DMS153 (cell line): ENCODE data around the gene LSM2.
A peak's percentile ranks its signal among the peaks of the same experiment; 100 is the strongest.
"Not testable (repeated sequence)": the region's sequence is repeated elsewhere in the genome, so short reads cannot be mapped to it uniquely, and the experiment has no call there.

Experiments
- DNase-seq: peaks from one replicate; lab custom pipeline; 2025; lab: John Stamatoyannopoulos, UW

LSM2 gene

DNA sequence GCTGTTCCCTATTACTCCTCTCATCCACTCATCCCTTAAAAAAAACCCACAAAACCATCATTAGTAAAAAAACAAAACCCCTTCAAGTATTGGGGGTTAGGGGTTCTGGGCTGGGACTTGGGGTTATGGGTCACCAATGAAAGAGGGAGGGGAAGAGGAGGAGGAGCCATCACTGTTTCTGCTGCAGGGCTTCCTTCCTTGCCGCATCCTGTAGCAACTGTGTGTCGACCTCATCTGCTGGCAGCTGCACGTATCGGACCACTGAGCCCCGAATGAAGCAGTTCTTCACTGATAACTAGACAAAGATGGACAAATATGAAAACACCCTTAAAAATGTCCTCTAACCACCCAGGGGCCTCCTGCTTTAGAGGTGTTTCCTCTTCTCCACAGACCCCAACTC is 9.2 kb downstream of the LSM2 start:
- DNase-seq: no peak

- no peak for DNase-seq
These were observed 9.8 kb downstream of the LSM2 start for GRCh38 chr6:31796993-31797385.

- DNase-seq: peak; percentile 79
These were observed 11.0 kb downstream of the LSM2 start, which contains the start of gene VARS1 for GRCh38 chr6:31795616-31796298. Gene VARS1 (minus strand): TSS chr6:31795752. CDS start chr6:31795217, 535 bp downstream.

DNA sequence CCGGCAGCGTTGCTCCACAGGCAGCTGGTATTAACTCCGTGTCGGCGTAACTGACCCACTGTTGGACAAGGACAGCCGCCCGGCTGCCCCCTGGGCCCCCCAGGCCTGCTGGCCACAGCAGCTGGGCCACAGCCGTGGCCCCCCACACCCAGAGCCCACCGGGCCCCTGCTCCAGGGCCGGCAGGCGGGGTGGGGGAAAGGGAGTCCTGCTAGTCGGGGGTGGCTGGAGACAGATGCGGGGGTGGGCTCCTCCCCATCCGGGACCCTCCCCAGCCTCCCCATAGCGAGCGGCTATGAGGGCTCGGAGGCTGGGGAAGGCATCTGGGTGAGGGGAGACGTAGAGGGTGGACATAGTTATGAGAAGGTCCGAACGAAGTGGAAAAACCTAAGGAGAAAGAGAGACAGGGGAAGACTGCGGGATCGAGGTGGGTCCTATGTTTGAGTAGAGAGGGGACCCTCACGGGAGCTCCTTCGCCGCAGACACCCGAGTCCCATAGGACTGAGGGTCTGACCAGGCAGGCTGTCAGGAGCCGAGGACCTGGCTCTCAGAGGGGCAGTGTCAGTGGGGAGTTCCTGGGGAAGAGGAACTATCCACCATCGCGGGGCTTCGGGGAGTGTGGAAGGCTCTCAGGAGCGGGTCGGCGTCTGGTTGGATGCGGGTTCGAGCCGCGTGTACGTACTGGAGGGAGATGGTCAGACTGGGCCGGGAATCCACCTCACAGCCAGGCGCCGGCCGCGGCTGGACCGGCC is 11.7 kb downstream of the LSM2 start:
- DNase-seq: no peak

- DNase-seq: no peak
These were observed 12.4 kb downstream of the LSM2 start for GRCh38 chr6:31794294-31794865.

GRCh38 chr6:31793927-31794245 is 12.9 kb downstream of the LSM2 start:
- DNase-seq: not testable (repeated sequence)

- DNase-seq: no peak
These were observed 14.0 kb downstream of the LSM2 start for GRCh38 chr6:31792761-31793171.

DNA sequence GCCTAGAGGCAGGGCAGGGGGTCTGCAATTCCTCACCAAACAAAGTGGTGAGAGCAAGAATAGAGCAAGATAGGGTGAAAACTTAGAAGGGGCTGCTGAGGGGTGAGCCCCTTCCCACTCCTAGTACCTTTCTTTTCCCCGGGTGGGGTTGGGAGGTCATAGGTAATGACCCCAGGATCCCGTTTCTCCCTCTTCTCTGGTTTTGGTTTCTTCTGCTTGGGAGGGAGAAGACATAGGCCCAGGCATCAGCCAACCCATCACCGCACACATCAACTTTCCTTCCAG is 14.7 kb downstream of the LSM2 start:
- no peak for DNase-seq

DNA sequence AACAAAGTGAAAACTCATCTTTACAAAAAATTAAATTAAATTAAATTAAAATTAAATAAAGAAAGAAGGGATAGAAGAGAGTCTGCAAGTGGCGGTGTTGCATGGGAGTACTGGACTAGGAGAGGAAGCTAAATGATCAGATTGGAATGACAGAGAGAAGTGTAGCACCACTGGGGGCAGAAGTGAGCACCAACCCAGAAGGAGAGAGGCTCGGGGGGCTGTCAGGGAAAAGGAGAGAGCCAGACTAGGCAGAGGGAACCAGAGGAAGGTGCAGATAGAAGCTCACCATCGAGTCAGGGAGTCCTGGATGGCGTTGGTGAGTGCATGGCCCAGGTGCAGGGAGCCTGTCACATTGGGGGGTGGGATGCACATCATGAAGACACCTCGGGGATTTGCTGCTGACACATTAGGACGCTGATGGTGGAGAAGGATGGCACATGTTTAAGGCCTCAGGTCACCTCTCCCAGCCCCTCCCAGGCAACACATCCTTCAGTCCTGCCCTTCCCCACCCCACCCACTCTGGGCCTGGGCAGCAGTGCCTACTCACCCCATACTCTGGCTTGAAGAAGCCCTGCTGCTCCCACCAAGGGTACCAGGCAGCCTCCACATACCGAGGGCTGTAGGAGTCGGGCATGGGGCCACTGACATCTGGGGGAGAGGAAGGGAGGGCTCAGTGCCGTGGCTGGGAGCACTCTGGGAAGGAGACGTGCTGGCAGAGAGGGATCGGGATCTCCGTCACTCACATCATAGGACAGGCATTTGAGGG is 15.3 kb downstream of the LSM2 start:
- no peak for DNase-seq

GRCh38 chr6:31785475-31785874 is 21.3 kb downstream of the LSM2 start:
- DNase-seq: no peak

DNA sequence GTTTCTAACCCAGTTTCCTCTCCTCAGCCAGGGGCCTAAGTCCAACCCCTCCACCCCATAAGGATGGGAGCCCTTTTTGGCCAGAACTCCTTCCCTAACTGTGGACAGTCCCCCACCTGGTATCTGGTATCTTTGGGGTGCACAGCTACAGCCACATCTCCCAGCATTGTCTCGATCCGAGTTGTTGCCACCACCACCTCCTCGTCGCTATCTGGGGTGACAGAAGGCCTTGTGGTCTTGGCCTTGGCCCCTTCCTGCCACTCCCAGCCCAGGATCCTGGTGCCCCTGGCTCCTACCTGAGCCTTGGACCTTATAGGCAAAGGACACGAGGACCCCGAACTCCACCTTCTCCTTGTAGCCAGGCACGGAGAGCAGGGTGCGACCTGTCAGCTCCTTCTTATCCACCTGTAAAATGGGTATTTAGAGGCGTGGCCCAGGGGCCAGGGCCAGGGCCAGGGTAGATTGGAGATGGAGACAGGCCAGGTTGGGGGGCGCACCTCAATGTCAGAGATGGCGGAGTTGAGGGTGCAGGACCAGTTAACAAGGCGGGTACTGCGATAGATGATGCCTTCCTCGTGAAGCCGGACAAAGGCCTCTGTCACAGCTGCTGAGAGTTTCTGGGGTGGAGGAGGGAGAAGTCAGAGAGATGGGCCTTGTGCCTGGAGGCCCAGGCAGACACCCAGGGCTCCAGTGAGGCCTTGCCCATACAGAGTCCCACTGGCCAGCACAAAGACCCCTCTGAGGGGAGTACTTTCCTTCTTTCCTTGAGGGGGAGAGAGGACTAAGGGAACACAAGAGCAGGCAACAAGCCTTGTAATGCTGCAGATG is 22.5 kb downstream of the LSM2 start:
- DNase-seq: no peak

DNA sequence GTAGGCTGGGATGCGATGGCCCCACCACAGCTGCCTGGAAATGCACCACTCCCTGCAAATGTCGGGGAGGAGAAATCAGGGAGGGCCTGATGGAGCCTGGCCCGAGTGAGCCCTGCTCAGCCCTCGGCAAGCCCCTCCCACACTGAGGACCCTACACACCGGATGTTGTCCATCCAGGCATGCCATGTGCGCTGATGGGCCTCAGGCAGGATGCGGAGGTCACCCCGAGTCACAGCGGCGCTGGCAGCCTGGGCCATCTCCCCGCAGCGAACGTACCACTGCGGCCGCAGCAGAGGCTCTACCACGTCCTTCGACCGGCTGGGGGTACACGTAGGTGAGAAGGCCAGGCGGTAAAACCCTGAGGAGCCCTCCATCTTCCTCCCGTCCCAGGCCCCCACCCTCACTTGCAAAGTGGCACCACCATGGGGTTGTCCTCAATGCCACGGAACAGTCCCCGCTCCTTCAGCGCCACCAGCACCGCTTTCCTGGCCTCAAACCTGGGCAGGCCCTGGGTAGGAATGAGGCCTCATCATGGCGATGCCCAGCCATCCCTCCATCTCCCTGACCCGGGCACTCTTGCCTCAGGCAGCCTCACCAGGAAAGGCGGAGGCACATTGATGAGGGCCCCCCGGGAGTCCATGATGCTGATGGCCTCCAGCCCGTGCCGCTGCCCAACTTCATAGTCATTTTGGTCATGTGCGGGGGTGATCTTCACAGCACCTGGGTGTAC is 24.5 kb downstream of the LSM2 start:
- no peak for DNase-seq

GRCh38 chr6:31781244-31782125 is 25.3 kb downstream of the LSM2 start:
- DNase-seq: no peak

- no peak for DNase-seq
These were observed 26.1 kb downstream of the LSM2 start for GRCh38 chr6:31780507-31781243.

GRCh38 chr6:31779908-31780307 is 26.9 kb downstream of the LSM2 start:
- DNase-seq: no peak

DNA sequence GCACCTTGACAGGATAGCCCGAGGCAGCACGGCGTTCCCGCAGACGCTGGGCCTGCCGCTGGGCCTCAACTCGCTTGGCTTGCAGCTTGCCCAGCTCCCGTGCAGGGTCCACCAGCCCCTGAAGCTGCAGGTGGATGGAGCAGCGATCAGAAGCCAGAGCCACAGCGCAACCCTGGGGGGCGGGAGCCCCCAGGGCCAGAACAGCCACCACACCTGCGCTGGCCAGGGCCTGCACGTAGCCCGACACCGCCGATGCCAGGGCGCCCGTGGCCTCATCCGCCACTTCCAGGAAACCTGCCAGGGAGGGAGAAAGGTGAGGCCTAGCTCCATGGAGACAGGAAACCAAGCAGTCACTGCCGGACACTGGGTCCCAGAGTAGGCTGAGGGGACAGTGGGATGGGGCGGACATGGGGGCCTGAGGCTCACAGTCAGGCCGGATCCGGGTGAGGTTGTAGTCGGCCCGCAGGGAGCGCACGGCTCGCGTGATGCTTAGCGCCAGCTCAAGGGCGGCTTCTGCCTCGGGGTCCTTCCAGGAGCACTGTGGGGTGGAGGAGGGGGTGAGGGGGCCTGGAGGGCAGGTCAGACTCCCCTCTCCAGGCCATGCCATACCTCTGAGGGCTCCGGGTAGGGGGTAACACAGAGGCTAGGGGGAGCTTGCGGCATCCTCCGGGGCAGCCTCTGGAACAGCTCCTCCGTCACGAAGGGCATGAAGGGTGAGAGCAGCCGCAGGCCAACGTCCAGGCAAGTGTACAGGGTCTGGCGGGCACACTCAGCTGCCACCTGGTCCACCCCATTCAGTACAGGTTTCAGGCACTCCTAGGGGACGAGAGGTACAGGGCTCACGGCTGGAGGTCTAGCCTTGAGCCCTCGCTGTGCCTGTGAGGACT is 27.5 kb downstream of the LSM2 start:
- DNase-seq: no peak

DNA sequence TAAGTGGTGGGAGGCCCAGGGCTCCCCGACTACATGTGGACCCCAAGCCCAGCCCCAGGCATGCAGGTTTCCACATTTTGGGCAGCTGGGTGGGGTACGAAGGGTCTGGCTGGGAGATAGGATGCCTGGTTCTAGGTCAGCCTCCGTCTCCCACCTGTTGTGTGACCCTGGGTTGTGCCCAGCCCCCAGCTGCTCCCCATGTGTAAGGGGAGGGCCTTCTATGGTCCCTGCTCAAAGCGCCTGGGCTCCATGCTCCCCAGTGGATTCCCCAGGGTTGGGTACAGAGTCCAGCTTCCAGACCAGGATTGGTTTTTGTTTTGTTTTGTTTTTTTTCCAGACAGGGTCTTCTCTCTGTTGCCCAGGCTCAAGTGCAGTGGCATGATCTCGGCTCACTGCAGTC is 28.6 kb downstream of the LSM2 start:
- DNase-seq: no peak

DNA sequence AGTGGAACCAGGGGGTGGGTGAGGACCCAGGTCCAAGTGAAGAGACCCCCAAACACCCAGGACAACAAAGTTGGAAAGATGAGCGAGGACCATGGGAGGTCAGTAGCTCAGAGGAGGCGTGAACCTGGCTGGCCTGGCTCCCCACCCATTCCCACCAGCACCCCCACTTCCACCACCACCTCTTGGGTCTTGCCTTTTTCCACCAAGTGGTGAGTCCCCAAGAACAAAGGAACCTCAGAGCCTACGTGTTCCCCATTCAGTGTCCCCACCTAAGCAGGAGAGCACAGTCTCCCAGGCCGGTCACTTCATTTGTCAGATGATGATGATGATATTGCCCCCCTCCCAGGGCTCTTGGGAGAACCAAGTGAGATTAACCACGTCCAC is 29.1 kb downstream of the LSM2 start:
- no peak for DNase-seq
